ENCODE measurements around the gene OTOG.

The OTOG gene

GRCh38 chr11:17581036-17581731 lies 34.1 kb downstream of the OTOG start:
- DNase-seq (ENCODE audit: low read depth): no peak
- no peak overlapping the region for H3K4me3 ChIP-seq (ENCODE audit: low read depth, low read length)
- TF ChIP-seq POLR2A (IDR thresholded peaks at IDR 0.05; ENCODE audit: extremely low read depth, insufficient read length): no peak
- no peak for TF ChIP-seq MYC (IDR thresholded peaks at IDR 0.05; ENCODE audit: low read depth, low read length)
- no peak for TF ChIP-seq CTCF (IDR thresholded peaks at IDR 0.05; ENCODE audit: low read depth, low read length)
- TF ChIP-seq MAX (IDR thresholded peaks at IDR 0.05; ENCODE audit: low read depth, low read length): no peak

- TF ChIP-seq POLR2A (IDR thresholded peaks at IDR 0.05; ENCODE audit: extremely low read depth, insufficient read length) (no peak), CTCF (IDR thresholded peaks at IDR 0.05; ENCODE audit: low read depth, low read length) (no peak), MYC (IDR thresholded peaks at IDR 0.05; ENCODE audit: low read depth, low read length) (no peak), MAX (IDR thresholded peaks at IDR 0.05; ENCODE audit: low read depth, low read length) (no peak)
- no peak for DNase-seq (ENCODE audit: low read depth)
- no peak overlapping the region for H3K4me3 ChIP-seq (ENCODE audit: low read depth, low read length)
Observed at GRCh38 chr11:17581732-17582053, 34.6 kb downstream of the OTOG start.

GRCh38 chr11:17585911-17586695 lies 39.0 kb downstream of the OTOG start:
- no peak for DNase-seq (ENCODE audit: low read depth)
- TF ChIP-seq MAX (IDR thresholded peaks at IDR 0.05; ENCODE audit: low read depth, low read length): no peak
- no peak for TF ChIP-seq POLR2A (IDR thresholded peaks at IDR 0.05; ENCODE audit: extremely low read depth, insufficient read length)
- TF ChIP-seq CTCF (IDR thresholded peaks at IDR 0.05; ENCODE audit: low read depth, low read length): no peak
- TF ChIP-seq MYC (IDR thresholded peaks at IDR 0.05; ENCODE audit: low read depth, low read length): no peak
- H3K4me3 ChIP-seq (ENCODE audit: low read depth, low read length): no peak overlapping the region

GRCh38 chr11:17588166-17588565 lies 41.1 kb downstream of the OTOG start:
- no peak for TF ChIP-seq CTCF (IDR thresholded peaks at IDR 0.05; ENCODE audit: low read depth, low read length)
- TF ChIP-seq MYC (IDR thresholded peaks at IDR 0.05; ENCODE audit: low read depth, low read length): no peak
- no peak for TF ChIP-seq POLR2A (IDR thresholded peaks at IDR 0.05; ENCODE audit: extremely low read depth, insufficient read length)
- no peak for TF ChIP-seq MAX (IDR thresholded peaks at IDR 0.05; ENCODE audit: low read depth, low read length)
- no peak for DNase-seq (ENCODE audit: low read depth)
- H3K4me3 ChIP-seq (ENCODE audit: low read depth, low read length): no peak overlapping the region

- no peak overlapping the region for H3K4me3 ChIP-seq (ENCODE audit: low read depth, low read length)
- no peak for DNase-seq (ENCODE audit: low read depth)
- no peak for TF ChIP-seq CTCF (IDR thresholded peaks at IDR 0.05; ENCODE audit: low read depth, low read length)
- no peak for TF ChIP-seq MAX (IDR thresholded peaks at IDR 0.05; ENCODE audit: low read depth, low read length)
- no peak for TF ChIP-seq POLR2A (IDR thresholded peaks at IDR 0.05; ENCODE audit: extremely low read depth, insufficient read length)
Observed at GRCh38 chr11:17588721-17589120, 41.7 kb downstream of the OTOG start.

Measured in NB4 (cell line).